ENCODE data around the gene PDCD2L.
A peak's percentile ranks its signal among the peaks of the same experiment; 100 is the strongest.
"Not testable (repeated sequence)": the region's sequence is repeated elsewhere in the genome, so short reads cannot be mapped to it uniquely, and the experiment has no call there.

PDCD2L gene

DNA sequence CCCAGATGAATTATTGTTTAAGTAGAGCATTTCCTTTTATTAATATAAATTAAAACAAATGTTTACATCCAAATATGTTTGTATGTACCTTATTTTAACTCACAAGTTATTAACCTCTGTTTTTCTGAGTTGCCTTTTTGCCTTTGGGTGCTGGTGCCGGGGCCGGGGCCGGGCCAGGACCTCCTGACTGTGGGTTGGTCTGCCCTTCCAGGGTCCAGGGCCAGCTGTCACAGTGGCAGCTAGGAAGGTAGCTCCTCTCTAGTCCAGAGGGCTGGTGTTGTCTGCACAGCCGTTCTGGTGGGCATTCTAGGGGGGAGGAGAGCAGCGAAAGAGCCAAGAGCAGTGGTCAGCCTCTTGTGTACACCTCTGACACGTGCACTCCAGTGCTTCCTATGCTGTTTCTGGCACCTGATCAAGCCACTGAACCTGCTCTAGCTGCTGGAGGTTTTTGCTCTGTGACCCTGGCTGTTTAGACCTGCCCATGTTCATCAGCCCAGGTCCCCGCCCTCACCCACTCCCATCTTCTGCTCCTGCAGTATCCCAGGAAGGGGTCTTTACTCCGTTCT lies 22.0 kb downstream of the PDCD2L start:
- no peak for DNase-seq

DNA sequence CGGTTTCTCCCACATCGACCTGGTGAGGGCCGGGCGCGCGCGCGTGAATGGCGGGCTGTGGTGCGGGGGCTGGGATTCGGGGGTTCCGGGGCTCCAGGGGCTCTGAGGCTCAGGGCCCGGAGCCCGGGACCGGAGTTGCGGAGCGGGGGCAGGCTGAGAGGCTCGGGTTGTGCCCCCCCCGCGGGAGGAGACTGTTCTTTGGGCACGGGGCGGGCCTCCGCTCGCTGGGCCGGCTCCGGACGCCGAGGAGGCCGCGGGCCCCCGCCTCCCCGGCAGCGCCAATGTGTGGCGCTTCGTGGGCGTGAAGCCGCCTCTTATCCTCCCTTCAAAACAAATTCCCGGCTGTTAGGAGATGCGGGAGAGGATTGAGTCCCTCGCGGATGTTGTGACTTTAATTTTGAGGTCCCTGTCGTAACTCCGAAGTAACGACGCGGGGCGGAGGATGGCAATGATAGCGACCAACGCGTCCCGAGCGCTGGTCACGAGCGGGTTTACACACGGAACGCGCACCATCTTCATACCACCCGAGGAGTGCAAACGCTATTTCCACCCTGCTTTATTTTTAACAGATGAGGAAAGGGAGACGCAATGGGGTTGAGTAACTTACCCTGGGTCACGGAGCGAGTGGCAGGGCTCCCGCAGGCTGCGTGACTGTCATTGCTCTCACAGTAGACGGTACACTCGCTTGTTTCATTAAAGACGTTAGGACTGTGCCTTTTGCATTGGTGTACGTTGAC lies 24.5 kb downstream of the PDCD2L start:
- DNase-seq = no peak

DNA sequence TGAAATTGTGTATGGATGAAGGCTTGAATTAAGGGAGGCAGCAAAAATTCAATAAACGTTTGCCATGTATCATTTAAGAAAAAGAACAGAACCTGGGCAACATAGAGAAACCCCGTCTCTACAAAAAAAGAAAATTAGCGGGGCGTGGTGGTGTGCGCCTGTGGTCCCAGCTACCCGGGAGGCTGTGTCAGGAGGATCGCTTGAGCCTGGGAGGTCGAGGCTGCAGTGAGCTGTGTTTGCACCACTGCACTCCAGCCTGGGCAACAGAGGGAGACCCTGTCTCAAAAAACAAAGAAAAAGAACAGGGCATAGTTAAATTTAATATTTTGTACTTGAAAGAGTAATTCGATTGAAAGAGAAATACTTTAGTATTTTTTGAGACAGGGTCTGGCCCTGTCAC lies 25.4 kb downstream of the PDCD2L start:
- DNase-seq = no peak

DNA sequence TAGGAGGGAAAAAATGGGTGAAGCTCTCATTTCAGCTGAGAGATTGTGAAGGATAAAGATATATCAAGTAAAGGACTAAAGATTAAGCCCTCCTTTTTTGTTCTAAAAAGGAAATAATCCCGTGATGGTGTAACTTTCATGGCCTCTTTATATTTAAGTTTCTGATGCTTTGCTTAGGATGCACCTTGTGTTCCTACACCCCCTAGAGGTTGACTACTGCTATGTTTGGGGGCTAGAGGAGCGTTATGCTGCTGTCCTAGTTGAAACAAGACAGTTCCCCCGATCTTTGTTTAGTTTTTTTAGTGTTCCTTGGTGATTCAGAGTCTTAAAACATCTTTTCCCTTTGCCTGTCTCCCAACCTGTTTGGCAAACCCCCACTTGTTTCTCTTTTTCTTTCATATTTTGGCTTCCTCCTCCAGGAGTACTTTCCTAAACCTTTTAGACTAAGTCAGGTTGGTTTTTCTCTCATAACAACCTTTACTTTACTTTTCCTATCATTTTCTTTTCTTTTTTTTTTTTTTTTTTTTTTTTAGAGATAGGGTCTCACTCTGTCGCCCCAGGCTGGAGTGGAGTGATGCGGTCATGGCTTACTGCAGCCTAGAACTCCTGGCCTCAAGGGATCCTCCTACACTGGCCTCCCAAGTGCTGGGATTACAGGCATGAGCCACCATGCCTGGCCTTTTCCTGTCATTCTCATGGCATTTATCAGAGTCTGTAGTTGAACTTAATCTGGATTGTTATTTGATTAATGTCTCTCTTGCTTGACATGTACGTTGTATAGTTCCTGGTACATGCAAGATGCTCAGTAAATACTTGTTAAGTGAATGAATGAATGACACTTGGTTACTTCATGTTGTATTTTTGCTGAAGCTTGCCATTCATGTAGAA lies 26.8 kb downstream of the PDCD2L start:
- DNase-seq = peak; percentile 5

DNA sequence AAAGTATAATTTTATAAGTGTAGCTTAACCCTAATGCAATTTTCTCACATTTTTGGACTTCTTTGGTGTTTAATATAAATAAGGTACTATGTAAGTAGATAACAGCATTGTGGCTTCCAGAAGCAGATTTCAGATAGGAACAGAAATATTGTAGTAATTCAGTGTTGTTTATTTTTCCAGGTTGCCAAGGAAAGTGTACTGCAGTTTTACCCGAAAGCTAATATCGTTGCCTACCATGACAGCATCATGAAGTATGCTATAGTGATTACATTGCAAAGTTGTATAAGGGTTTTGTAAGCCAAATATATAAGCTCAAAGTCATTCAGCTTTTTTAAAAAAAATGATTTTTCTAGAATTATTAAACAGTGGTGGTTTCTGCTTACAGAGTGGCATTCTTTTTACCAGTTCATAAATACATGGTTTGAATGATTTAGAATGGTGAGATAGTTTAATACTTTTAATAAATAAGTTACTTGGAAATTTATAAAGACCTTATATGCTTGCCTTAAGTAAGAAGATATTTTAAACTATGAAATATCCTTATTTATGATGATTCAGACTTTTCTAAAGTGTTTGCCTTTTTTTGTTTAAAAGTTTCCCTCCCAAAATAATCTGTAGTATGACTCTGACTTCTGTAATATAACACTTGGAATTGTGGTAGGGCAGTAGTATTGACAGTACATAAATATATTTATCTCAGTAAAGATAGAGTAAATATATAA lies 27.6 kb downstream of the PDCD2L start:
- no peak for DNase-seq

DNA sequence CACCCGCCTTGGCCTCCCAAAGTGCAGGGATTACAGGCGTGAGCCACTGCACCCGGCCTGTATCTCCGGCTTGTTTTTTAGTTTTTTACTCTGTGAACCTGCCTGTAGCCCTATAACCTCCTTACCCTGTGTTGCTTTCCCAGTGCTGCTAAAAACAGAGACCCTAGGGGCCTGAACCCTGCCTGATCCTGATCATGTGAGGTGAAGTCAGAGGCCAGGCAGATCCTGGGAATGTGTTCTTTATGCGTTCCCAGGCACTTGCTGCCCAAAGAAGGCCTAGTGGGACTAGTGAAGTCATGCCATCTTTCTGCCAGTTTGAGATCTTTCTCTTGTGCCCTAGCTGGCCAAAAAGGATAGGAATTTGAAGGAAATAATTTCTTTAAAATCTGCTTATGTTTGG lies 28.6 kb downstream of the PDCD2L start:
- no peak for DNase-seq

DNA sequence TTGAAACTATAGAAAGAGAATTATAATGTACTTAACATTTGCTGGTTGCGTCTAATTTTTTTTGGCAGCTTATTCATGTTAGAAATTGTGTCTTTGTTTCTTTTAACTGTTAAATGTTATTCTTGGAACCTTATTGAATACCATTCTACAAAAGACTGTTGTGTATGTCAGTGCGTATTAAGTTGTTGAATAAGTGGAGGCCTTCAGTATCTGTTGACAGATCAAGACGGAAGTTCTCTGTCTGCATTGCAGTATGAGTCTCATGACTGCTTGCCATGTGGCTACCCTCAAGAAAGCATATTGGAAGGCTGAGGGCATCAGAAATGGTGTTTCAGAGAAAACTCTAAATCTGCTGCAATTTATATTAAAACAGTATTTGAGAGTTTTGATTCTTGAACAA lies 32.5 kb downstream of the PDCD2L start:
- no peak for DNase-seq

DNA sequence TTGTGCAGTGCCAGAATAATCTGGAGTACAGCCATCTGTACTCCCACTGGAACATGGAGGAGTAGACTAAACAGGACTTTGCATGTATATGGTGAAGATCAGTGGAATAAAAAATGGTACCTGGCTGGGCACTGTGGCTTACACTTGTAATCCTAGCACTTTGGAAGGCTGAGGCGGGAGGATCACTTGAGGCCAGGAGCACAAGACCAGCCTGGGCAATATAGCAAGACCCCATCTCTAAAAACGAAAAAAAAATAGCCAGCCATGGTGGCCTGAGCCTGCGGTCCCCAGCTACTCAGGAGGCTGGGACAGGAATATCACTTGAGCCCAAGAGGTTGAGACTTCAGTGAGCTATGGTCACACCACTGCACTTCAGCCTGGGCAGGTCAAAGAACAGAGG lies 44.0 kb downstream of the PDCD2L start:
- no peak for DNase-seq

DNA sequence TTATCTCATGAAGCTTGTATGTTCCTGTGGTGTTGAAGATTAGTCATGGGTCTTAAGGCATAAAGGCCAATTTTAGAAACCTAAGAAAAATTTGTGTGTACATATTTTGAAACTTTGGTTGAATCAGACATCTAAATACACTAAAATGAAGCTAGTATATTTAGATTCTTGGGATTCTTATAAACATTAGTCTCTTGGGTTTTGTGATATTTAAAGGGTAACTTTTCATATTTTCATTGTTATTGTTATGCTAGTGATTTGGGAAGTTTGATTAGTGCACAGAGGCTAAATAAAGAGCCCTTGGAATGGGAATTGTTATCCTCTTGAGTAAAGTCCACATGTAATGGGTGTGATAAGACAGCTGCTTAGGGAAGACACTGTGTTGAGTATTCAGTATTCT lies 48.5 kb downstream of the PDCD2L start:
- no peak for DNase-seq

DNA sequence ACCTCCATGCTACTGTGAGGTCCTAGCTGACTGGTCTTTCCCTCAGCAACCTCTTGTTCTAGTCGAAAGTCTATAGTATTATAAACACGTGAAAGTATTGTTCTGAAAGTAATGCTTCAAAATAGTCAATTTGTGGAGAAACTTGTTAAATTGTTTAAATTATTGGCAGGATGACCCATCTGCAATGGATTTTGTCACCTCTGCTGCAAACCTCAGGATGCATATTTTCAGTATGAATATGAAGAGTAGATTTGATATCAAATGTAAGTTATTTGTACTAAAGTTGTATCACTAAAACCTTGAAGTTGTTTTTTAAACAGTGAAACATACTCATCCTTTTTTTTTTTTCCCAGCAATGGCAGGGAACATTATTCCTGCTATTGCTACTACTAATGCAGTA lies 49.9 kb downstream of the PDCD2L start:
- no peak for DNase-seq

DNA sequence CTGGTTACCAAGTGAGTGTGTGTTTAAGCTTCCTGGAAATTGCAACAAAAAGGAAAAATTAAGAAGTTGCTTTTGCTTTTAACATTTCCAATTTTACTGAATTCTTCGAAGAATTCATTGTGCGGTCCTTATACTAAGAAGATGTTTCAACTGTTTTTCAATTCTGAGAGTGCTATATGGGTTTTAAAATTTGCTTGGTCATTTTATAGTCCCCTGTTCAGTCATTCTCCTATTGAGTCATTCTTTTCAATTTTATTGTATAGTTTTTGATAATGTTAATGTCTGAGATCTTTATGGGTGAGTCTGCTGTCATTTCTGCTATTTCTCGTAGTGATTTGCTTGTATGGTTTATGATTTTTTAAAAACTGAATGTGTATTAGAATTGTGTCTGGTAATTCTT lies 50.5 kb downstream of the PDCD2L start:
- no peak for DNase-seq

DNA sequence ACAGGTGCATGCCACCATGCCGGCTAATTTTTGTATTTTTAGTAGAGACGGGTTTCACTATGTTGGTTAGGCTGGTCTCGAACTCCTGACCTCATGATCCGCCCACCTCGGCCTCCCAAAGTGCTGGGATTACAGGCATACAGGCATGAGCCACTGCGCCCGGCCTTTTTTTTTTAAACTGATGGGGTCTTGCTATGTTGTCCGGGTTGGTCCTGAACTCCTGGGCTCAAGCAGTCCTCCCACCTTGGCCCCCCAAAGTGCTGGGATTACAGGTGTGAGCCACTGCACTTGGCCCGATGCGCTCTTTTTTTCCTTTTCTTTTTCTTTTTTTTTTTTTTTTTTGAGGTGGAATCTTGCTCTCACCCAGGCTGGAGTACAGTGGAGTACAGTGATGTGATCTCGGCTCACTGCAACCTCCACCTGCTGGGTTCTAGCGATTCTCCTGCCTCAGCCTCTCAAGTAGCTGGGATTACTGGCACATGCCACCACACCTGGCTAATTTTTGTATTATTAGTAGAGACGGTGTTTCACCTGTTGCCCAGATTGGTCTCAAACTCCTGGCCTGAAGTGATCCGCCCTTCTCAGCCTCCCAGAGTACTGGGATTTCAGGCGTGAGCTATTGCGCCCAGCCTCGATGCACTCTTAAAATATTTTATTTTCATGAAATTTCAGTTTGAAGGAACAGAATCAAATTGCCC lies 51.7 kb downstream of the PDCD2L start:
- DNase-seq = not testable (repeated sequence)

DNA sequence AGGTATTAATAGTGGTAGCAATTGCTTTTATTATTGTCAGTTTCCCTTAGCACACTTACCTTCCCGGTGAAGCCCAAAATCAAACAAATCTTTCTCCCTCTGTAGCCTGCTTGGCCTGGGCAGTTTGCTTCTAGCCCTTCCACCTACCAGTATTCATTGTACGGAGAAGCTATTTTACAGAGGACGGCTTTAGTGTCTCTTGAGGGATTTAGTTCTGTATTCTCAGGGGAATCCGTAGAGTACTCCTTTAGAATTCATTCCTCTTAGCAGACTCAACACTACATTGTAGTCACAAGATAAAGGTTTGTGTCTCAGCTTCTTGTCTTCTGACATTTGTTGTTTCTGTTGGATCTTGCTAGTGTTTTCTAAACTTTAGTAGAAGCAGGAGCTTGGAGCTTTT lies 53.2 kb downstream of the PDCD2L start:
- DNase-seq = no peak

DNA sequence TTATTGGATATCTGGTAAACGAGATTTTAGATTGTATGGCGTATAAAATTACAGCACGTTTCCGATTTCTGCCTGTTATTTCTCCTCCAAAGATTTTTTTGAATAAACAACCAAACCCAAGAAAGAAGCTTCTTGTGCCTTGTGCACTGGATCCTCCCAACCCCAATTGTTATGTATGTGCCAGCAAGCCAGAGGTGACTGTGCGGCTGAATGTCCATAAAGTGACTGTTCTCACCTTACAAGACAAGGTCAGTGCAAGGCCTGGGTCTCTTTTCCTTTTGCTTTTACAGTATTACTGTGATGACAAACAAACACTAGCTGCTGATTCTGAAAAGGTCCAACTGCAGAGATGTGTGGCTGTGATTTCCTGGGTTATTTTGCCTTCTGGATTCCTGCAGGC lies 54.5 kb downstream of the PDCD2L start:
- DNase-seq = no peak

DNA sequence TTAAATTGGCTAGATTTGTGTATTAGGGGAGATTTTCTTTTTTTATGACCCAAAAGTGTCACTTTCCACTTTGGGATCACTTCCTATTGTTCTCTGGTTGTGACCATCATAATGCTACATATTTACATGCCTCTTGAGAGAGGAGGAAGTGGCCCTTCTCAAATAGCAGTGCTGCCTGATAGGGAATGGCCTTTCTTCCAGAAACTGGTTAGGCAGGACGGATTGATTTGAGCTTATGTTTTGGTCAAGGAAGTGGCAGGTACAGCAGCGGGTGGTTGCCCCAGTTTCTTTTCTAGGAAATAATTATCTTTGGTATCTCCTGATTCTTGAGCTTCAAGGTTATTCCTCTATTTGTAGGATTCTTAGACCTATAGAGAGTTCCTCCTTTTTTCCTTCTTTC lies 55.4 kb downstream of the PDCD2L start:
- no peak for DNase-seq

DNA sequence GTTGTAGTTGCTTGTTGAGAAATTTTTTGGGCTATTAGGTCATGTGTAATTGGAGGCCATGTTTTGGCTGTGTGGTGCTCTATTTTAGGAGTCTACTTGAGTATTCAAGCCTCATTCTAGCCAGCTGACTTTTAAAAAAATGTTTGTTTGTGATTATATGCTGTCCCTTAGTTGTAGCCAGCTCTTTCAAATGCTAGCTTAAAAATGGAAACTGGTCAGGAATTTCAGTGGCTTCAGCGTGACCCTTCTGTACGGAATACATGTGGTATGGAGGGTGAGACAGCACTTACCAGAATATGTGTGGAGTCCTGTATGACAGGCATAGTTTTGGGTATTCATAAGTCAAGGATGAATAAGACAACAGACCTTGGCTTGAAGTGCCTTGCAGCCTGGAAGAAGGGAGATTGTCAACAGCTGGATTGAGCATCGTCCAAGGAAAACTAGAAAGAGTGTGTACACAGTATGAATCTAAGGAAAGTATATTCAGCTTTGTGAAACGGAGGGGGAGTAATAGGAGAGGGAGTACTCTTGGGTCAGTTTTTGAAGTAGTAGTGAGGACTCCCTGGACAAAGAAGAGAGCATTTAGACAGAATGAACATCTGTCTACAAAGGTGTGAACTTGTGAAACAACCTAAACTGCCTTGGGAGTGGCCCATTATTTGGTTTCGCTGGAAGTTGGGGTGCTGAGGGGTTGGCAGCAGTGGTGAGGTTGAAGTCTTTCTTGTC lies 57.3 kb downstream of the PDCD2L start:
- DNase-seq = no peak

DNA sequence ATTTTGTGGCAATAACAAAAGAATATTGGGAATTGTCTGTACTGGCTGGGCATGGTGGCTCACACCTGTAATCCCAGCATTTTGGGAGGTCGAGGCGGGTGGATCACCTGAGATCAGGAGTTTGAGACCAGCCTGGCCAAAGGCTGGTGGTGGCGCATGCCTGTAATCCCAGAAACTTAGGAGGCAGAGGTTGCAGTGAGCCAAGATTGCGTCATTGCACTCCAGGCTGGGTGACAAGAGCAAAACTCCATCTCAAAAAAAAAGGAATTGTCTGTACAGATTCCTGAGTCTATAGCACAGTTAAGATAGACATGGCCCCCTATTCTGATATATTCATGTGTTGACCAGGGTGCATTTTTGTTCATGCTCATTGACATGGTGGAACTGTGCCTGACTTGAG lies 60.6 kb downstream of the PDCD2L start:
- DNase-seq = not testable (repeated sequence)

DNA sequence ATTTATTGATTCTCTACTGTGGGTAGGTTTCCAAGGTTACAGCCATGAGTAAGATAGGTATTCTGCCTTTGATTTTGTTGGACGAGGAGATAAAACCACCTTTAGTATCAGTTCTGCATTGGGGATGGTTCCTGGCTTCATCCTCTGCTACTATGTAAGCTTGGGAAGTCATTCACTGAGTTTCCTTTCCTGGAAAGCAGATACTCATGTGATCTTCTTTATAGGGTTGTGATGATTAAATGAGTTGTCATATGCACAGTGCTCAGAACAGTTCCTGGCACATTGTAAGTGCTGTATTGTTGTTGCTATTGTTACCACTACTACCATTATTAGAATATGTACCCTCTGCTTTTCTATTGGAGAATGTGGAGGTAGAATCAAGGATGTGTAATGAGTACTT lies 64.2 kb downstream of the PDCD2L start:
- DNase-seq = no peak

DNA sequence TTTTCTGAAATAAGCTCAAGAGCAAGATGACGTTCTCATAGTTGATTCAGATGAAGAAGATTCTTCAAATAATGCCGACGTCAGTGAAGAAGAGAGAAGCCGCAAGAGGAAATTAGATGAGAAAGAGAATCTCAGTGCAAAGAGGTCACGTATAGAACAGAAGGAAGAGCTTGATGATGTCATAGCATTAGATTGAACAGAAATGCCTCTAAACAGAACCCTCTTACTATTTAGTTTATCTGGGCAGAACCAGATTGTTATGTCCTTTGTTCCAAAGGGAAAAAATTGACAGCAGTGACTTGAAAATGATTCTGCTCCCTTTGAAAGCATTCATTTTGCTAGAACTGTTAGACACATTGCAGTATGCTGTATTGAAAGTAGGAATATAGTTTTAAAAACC lies 64.8 kb downstream of the PDCD2L start:
- DNase-seq = not testable (repeated sequence)

DNA sequence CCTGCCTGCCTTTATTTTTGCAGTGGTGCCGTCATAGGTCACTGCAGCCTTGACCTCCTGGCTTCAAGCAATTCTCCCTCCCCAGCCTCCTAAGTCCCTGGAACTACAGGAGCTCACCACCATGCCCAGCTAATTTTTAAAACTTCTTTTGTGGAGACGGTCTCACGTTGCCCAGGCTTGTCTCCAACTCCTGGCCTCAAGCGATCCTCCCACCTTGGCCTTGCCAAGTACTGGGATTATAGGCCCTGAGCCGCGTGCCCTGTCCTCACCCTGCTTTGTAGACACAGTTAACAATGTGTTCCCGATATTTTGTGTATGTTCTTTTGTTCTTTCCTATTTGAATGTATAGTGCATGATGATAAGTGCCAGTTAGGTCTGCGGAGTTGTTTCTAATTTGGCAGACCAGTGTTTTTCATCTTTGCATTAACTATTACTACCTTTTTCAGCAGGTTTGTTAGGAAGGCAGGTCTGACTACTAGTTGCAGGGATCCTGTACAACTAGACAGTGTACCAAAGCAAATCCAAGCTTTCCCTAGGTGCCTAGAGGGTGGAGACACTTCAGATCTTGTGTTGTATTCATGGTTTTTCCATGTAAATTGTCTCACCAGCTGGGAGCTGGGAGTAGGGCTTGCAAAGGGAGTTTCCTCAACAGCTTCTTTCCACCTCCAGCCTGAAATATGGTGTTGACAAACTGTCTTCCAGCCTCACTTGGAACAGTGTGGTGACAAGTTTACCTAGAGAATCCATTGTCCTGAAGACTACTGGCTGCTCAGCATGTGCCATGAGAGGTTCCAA lies 67.9 kb downstream of the PDCD2L start:
- no peak for DNase-seq

Measured in NCI-H1436 (cell line).